ENCODE data around the gene TRMT61A. TPM values are rescaled to one million over a fixed set of nuclear protein-coding genes. Genes with fewer than 3 reads are reported as not detected.

The TRMT61A gene
- total RNA-seq, 1 donor from 2014 or later, result 9.1 TPM

DNA sequence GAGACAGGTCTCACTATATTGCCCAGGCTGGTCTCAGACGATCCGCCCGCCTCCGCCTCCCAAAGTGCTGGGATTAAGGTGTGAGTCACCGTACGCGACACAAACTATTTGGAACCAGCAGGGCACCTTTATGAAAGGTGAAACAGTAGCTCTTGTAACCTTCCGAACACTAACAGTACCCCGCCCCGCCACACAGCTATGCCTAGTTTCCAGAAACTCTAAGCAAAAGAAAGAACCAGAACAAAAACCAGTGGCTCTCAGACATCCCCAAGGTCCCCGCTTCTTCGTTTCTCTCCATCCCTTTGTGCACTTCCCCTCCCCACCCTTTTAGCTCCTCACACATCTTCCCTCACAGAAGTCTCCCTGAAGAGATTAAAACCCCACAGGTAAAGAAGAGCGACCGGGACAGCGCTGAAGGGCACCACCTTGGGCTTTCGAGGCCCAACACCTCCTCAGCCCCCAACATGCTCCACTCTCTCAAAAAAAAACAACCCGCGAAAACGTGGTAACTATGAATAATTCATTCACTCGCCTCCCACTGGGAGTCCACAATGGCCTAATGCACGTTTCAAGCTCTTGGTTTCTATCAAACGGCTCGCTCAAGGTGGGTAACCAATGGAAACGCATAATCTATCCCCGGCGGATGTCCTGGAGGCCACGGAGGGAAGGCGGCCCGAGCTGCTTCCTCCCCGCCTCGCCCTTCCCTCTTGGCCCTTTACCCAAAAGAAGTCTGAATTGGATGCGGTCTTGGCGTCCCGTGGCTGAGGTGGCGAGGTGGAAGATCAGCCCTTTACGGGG lies 32.6 kb downstream of the TRMT61A start:
- DNase-seq (ENCODE audit: low spot score), result peak; percentile 68

GRCh38 chr14:103562179-103562428 lies 33.1 kb downstream of the TRMT61A start:
- no peak for DNase-seq (ENCODE audit: low spot score)

- peak; percentile 89 for DNase-seq (ENCODE audit: low spot score)
Measured at GRCh38 chr14:103562429-103563225, 33.6 kb downstream of the TRMT61A start, which contains the start of the genes BAG5 and COA8. BAG5 (minus strand) TSS chr14:103562657; CDS start chr14:103561164, 1,493 bp downstream. COA8 (plus strand) TSS chr14:103562960; CDS start chr14:103563002, 42 bp downstream.

- DNase-seq (ENCODE audit: low spot score), result no peak
Measured at GRCh38 chr14:103563226-103563620, 34.2 kb downstream of the TRMT61A start.

- DNase-seq (ENCODE audit: low spot score), result no peak
Measured at GRCh38 chr14:103563844-103564505, 35.0 kb downstream of the TRMT61A start.

- DNase-seq (ENCODE audit: low spot score), result no peak
Measured at GRCh38 chr14:103568952-103569351, 40.0 kb downstream of the TRMT61A start.

GRCh38 chr14:103569408-103569807 lies 40.4 kb downstream of the TRMT61A start:
- no peak for DNase-seq (ENCODE audit: low spot score)

DNA sequence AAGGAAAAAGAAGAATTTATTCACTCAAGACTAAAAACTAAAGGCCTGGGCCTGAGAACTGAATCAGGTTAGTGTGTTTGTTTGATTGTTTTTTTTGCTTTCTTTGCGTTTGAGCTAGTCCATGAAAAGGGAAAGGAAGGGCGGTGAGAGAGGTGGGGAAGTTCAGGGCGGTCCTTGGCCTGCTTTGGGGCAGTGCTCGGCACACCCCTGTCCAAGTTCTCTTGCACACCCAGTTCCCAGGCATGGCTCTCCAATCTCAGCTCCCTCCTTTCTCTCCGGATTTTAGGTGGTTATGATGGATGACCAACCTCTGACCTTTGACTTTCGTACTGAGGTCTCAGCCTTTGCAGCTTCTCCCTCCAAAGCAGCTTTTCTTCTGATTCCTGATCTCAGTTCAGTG lies 45.1 kb downstream of the TRMT61A start:
- DNase-seq (ENCODE audit: low spot score), result no peak

DNA sequence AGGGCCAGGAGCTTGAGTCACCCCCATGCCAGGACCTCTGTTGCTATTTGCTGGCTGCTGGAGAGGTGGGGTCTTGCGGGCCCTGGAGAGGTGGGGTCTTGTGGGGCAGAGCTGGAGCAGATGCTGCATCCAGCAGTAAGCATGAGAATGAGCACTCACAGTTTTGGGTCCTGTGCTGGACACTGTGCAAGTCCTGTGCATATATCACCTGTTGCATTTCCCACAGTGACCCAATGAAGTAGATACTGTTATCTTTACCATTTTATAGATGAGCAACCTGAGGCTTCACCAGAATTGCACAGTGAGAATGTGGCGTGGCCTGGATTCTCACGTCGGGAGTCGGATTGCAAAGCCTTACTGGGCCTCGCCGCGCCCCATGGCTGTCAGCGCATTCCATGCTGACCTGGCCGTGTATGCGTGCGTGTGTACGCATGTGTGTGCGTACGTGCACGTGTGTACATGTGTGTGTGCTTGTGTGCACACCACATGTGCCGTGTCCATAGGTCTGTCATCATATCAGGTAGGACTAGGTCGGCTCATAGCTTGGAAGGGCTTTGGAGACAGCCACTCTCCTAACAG lies 45.8 kb downstream of the TRMT61A start:
- DNase-seq (ENCODE audit: low spot score), result no peak

DNA sequence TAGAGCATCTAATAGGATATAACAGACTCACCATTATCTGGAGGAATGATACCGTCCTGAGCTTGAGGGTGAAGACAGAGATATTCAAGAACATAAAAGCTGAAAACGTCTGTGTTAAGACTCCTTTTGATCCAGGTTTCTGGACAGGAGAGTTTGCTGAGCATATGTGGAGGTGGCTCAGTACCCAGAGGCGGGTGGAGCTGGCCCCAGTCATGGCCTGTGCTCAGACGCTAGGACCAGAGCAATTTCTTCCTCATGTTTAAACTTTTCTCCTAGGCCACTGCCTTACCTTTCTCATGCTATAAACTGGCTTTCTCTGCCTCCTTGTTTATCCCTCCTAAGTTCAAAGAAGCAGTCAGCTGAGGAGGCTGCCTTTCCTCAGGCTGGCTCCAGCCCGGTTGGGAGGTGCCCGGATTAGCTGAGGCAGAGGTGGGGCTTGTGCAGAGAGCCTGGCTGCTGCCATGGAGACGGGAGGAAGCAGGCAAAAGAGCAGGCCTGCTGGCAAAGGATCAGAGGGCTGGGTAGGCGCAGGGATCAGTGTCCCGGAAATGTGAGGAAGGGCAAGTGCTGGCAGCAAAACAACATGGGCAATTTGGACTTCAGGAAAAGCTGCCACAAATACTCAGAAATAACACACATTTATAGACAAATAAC lies 47.5 kb downstream of the TRMT61A start:
- peak; percentile 99 for DNase-seq (ENCODE audit: low spot score)

- no peak for DNase-seq (ENCODE audit: low spot score)
Measured at GRCh38 chr14:103578401-103579075, 49.5 kb downstream of the TRMT61A start.

DNA sequence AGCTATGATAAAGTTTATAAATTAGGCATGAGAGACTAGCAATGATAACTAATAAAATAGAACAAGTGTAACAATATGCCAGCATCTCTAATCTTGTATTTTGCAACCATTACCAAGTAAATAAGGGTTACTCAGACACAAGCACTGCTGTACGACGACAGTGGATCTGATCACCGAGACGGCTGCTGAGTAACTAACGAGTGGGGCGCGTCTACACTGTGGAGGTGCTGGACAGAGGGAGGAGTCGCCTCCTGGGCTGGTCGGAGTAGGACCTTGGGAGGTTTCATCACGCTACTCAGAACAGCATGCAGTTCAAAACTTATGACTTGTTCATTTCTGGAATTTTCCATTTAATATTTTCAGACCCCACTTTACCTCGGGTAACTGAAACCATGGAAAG lies 52.2 kb downstream of the TRMT61A start:
- DNase-seq (ENCODE audit: low spot score), result no peak

DNA sequence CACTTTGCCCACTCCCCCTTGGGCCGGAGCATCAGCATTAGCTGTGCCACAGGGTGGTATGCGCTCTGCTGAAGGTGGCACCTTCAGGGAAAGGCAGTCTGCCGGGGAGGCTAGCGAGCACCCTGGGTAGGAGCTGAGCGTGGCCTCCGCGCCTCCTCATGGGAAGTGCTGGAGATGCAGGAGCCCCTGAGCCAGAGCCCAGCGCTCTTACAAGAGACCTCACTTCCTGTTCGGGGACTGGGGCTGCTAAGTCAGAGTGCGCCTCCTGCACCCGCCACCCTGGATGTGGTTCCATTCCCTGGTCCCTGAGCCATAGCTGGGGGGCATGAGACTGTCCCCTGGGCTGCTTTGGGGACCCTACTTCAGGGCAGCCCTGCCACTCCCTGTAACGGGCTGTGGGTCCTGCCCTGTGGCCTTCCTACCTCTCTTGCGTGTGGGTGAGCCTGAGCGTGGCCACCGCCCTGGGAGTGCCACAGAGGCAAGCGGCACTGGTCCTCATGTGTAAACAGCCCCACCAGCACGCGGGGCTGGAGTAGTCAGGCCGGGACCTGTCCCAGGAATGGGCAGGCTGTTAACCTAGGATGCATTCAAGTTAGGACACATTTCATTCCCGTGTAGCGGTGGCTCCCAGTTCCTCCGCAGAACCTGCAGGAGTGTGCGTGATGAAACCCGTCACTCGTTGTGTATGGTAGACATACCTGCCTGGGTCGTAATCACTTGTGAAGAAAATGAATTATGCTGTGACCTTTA lies 53.1 kb downstream of the TRMT61A start:
- peak; percentile 42 for DNase-seq (ENCODE audit: low spot score)

DNA sequence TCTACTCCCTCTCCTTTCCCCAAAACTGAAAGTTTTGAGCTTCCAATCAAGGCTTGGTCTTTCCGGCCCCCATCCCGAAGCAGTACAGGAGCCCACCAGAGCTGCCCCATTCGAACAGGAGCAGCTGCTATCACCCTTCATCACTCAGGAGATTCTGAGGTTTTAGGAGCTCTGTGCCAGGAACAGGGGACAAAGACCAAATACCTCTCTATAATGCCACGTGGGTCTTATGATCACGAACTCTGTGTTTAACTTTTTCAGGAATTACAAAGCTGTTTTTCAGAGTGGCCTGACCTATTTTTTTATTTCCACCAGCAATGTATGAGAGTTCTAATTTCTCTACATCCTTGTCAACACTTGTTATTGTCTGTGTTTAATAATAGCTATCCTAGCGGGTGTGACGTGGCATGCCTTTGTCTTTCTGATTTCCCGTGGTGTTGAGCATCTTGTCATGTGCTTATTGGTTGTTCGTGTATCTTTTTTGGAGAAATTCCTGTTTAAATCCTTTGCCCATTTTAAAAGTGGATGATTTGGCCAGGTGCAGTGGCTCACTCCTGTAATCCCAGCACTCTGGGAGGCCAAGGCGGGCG lies 55.4 kb downstream of the TRMT61A start:
- DNase-seq (ENCODE audit: low spot score), result no peak

Other genes starting within 250 kb of the TRMT61A start
- 165 TPM for gene EIF5, start 195.0 kb upstream of the TRMT61A start, total RNA-seq (ENCODE audit: insufficient read depth, low replicate concordance)
- 62.1 TPM for gene MARK3, start 143.8 kb upstream of the TRMT61A start, total RNA-seq (ENCODE audit: insufficient read depth, low replicate concordance)
- gene CKB, start 6.4 kb upstream of the TRMT61A start, total RNA-seq (ENCODE audit: insufficient read depth, low replicate concordance), result 239 TPM
- 30.8 TPM for gene BAG5, start 33.5 kb downstream of the TRMT61A start, total RNA-seq (ENCODE audit: insufficient read depth, low replicate concordance)
- 29.6 TPM for gene COA8, start 33.8 kb downstream of the TRMT61A start, total RNA-seq (ENCODE audit: insufficient read depth, low replicate concordance)
- 162 TPM for gene KLC1, start 100.0 kb downstream of the TRMT61A start, total RNA-seq (ENCODE audit: insufficient read depth, low replicate concordance)
- gene XRCC3, start 186.3 kb downstream of the TRMT61A start, total RNA-seq (ENCODE audit: insufficient read depth, low replicate concordance), result 5.1 TPM
- gene ZFYVE21, start 186.6 kb downstream of the TRMT61A start, total RNA-seq (ENCODE audit: insufficient read depth, low replicate concordance), result 55.6 TPM

Measured in umbilical cord (tissue), 2 donors.